ENCODE measurements around the gene SLC25A22. TPM values are rescaled to one million over a fixed set of nuclear protein-coding genes. Genes with fewer than 3 reads are reported as not detected.

Gene SLC25A22
- total RNA-seq, 1 donor from 2014 or later, result 20.9 TPM

DNA sequence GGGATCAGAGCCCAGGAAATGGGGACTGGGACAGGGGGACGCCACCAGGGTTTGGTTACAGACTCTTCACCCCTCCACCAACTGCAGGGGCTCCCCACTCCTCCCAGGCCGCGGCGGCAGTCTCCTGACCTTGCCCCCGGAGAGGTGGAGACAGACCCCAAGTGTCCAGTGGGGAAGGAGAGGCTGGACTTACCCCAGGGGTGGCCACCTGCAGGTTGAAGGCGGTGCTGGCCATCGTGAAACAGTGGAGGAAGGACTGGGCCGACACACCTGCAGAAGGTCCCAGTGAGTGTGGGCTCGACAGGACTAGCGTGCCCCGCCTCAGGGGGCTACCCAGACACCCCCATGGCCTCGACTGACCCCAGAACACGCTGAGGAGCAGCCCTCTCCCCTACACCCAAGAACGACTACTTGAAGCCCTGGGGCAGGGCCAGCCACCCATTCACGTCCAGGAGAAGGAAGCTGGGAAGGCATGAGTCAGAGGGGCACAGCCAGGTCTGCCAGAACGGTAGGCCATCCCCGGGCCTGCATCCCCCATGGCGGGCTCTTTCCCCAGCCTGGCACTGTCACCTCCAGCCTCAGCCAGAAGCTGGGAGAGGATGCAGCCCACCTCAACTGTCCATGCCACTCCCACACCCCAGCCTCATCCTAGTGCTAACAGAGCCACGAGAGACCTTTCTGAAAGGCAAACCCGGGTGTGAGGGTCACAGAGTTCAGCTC, 23.0 kb downstream of the SLC25A22 start:
- DNase-seq (ENCODE audit: extremely low read depth, low read depth, low spot score), result no peak

GRCh38 chr11:773830-774229, 24.3 kb downstream of the SLC25A22 start:
- DNase-seq (ENCODE audit: extremely low read depth, low read depth, low spot score), result no peak

DNA sequence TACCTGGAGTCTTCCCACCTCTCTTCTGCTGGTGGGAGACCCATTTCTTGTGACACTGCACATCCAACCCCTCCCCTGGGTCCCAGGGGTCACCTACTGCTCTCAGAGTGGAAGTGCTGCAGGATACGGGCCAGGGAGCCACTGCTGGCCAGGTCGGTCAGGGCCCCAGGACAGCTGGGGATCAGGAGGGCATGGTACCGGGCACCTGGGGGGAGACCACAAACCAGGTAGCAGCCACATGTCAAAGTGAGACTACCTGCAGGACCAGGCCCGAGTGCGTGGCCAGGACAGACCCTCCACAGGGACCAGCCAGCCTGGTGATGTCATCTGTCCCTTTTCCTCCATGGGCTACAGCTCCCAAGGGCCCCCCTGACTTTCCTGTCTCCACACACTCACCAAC, 24.7 kb downstream of the SLC25A22 start:
- DNase-seq (ENCODE audit: extremely low read depth, low read depth, low spot score), result no peak

- no peak for DNase-seq (ENCODE audit: extremely low read depth, low read depth, low spot score)
These were observed 25.4 kb downstream of the SLC25A22 start for GRCh38 chr11:772429-773390.

GRCh38 chr11:771617-772204, 26.4 kb downstream of the SLC25A22 start:
- DNase-seq (ENCODE audit: extremely low read depth, low read depth, low spot score), result no peak

- DNase-seq (ENCODE audit: extremely low read depth, low read depth, low spot score), result no peak
These were observed 27.2 kb downstream of the SLC25A22 start for GRCh38 chr11:770642-771616.

DNA sequence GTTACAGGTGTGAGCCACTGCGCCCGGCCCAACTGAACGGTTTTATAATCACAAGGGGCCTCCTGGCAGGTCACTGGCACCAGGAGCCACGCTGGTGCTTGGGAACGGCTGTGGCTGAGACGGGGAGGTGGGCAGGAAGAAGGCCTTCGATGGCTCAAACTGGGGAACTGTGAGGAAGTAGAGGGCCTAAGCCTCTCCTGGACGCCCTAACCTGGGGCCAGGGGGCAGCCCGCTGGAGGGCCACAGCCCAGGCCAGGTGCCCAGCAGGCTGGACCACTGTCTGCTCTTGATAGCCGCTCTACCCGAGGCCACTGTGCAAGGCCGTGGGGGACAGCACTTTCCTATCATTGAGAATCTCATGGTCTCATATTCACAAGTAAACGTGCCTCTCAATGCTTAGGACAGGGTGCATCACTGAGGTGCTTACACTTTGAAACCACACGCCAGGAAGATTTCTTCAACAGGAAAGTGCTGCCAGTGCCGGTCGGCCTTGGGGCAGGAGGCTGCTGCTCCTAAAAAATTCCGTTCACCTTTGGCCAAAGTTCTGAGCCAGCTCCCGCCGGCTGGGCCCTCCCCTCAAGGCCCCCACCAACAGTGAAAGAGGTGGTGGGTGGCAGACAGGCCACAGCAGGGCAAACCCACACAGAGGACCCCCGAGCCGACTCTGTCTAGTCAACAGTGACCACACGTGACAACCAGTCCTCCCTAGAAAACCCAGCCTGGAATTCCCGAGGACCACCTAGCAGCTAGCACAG, 28.0 kb downstream of the SLC25A22 start:
- DNase-seq (ENCODE audit: extremely low read depth, low read depth, low spot score), result no peak

- no peak for DNase-seq (ENCODE audit: extremely low read depth, low read depth, low spot score)
These were observed 30.8 kb downstream of the SLC25A22 start for GRCh38 chr11:767238-767637.

DNA sequence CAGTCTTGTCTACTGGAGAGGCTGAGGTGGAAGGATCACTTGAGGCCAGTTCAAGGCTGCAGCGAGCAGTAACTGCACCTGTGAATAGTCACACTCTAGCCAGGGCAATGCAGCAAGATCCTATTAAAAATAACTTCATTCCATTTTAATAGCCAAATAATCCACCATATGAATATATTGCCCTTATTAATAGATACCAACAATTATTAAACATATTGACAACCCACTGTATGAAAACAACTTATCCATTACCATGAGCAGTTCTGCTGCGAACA, 31.2 kb downstream of the SLC25A22 start:
- no peak for DNase-seq (ENCODE audit: extremely low read depth, low read depth, low spot score)

GRCh38 chr11:766106-766935, 31.8 kb downstream of the SLC25A22 start:
- no peak for DNase-seq (ENCODE audit: extremely low read depth, low read depth, low spot score)

GRCh38 chr11:765802-766091, 32.3 kb downstream of the SLC25A22 start:
- DNase-seq (ENCODE audit: extremely low read depth, low read depth, low spot score), result no peak

DNA sequence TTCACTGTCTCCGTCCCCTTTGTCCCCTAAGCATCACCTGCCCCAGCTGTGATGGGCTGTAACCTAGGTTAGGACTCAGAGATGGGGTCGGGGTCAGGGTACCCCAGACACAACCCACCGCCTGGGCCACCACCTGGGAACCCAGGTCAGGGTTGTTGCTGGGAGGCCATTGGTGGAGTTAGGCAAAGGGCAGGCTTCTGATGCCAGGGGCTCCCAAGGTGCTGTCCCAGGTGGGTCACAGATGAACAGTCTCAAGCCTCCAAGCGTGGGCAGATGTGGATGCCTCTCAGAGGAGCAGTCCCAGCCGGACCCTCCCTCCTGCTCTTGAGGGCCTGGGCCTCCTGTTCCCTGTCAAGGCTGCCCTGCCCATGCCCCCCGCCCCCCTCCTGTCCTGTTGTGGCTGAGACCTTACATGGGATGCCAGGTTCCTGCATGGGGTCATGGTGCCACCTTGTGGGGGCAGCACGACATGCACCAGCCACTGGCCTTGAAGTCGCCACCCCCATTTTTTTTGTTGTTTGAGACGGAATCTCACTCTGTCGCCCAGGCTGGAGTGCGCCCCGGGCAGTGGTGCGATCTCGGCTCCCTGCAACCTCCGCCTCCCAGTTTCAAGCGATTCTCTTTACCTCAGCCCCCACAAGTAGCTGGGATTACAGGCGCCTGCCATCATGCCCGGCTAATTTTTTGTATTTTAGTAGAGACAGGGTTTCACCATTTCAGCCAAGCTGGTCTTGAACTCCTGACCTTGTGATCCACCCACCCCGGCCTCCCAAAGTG, 32.9 kb downstream of the SLC25A22 start:
- no peak for DNase-seq (ENCODE audit: extremely low read depth, low read depth, low spot score)

DNA sequence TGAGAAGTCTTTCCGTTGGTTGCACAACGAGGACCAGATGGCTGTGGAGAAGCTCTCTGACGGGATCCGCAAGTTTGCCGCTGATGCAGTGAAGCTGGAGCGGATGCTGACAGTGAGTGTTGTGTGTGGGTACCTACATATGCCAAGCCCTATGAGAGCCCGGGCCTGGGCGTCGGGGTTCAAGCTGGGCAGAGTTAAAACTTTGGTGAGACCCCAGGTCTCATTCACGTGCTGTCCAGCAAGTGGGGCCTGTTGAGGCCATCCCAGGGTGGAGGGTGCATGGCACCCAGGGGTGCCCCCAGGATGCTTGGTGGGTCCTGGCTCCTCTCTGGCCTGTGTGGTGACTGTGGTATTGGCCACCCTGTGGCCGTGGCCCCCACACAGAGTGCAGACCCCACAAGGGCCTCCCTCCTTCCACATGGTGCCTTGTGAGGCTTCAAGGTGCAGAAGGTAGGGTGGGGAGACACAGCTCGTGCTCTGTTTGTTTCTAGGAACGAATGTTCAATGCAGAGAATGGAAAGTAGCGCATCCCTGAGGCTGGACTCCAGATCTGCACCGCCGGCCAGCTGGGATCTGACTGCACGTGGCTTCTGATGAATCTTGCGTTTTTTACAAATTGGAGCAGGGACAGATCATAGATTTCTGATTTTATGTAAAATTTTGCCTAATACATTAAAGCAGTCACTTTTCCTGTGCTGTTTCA, 33.6 kb downstream of the SLC25A22 start:
- DNase-seq (ENCODE audit: extremely low read depth, low read depth, low spot score), result no peak

DNA sequence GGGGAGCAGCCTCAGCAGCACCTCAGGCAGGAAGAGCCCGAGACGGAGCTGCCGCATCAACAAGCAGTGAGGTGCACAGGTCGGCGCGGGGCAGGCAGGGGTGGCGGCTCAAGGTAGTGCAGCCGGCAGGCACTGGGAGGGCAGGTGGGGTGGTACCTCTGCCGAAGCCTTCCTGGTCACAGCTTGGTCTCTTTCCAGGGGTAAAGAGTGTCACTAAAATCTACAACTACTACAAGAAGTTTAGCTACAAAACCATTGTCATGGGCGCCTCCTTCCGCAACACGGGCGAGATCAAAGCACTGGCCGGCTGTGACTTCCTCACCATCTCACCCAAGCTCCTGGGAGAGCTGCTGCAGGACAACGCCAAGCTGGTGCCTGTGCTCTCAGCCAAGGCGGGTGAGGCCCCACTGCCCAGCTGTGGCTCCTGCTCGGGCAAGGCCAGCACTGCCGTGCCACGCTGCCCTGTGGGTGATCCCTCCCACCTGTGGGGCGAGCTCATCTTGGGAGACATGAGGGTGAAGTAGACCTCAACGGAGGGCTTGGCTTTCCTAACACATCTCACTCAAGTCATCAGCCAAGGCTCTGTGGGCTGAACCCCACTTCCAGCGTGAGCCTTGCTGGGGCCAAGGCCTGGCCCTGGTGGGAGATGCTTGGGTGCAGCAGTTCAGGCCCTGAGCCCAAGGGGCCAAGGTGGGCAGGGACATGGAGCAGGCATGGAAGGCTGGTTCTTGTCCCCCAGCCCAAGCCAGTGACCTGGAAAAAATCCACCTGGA, 34.3 kb downstream of the SLC25A22 start:
- DNase-seq (ENCODE audit: extremely low read depth, low read depth, low spot score), result no peak

- no peak for DNase-seq (ENCODE audit: extremely low read depth, low read depth, low spot score)
These were observed 35.0 kb downstream of the SLC25A22 start for GRCh38 chr11:763073-763463.

DNA sequence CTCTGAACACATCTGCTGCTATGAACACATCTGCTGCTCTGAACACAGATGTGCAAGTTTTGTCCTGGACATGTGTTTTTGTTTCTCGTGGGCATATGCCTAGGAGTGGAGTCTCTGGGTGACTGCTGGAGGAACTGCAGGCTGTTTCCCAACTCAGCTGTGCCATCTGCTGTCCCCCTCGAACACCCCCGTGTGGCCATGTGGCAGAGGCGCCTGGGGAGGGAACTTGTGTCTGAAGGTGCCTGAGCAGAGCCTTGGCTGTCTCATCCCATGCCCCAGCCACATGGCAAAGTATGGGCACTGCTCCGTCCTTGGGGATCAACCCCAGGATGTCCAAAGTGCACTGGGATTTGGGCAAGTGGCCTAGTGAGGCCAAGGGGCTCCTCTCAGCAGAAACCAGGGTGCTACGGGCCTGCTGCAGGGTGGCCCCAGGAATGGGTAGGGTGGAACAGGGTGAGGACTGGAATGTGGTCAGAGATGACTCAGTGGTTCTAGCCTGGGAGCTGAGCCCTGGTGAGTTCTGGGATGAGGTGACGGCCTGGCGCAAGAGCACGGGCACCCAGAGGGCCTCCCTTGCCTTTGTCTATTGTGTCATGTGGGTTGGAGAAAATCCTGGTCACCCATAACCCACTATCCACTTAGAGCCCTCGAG, 35.5 kb downstream of the SLC25A22 start:
- no peak for DNase-seq (ENCODE audit: extremely low read depth, low read depth, low spot score)
